ENCODE data around the gene RPGR. TPM values are rescaled to one million over a fixed set of nuclear protein-coding genes. Genes with fewer than 3 reads are reported as not detected.

Gene RPGR
- total RNA-seq, 2 experiments from 2014 or later: 4.2 to 6.1 TPM

- Mint-ChIP-seq H3K4me1 (peaks cover 5% of the 10 kb centered on the region), H3K27me3 (no peaks in the 10 kb centered on the region), H3K27ac (no peak overlapping the region), H3K4me3 (no peak overlapping the region), H3K9me3 (ENCODE audit: low read depth) (no peaks in the 10 kb centered on the region), H3K36me3 (peaks cover 3% of the 10 kb centered on the region)
- ATAC-seq (no peak), DNase-seq (no peak)
- CTCF ChIA-PET: no interaction called here
Measured at GRCh38 chrX:38305971-38306370, 21.3 kb downstream of the RPGR start.

DNA sequence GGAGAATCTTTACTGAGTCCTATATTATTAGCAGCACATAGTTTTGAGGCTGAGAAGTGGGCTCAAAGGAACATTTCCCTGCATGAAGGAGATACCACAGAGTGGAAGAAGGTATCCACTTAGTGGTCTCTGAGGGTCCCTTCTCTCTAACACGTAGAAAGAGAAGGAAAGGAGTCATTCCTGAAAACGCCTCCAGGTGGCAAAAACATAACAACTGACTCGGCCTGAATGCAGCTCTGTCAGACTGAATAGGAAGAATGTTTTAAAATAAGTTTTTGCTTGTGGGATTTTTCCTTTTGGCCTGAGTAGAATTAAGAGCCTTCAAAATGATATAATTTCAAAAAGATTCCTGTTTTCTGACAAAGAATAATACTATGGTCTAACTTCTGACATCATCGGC is 23.3 kb downstream of the RPGR start:
- Mint-ChIP-seq H3K9me3 (ENCODE audit: low read depth) (no peaks in the 10 kb centered on the region), H3K27me3 (no peaks in the 10 kb centered on the region), H3K4me1 (peaks cover 5% of the 10 kb centered on the region), H3K36me3 (peaks cover 3% of the 10 kb centered on the region), H3K4me3 (no peak overlapping the region), H3K27ac (no peak overlapping the region)
- ATAC-seq (no peak), DNase-seq (no peak)
- CTCF ChIA-PET: interaction anchor here (2.2 kb wide), 1 partner anchor 23 kb away, joined by 9 read pairs; the partner anchor contains the start of gene RPGR

DNA sequence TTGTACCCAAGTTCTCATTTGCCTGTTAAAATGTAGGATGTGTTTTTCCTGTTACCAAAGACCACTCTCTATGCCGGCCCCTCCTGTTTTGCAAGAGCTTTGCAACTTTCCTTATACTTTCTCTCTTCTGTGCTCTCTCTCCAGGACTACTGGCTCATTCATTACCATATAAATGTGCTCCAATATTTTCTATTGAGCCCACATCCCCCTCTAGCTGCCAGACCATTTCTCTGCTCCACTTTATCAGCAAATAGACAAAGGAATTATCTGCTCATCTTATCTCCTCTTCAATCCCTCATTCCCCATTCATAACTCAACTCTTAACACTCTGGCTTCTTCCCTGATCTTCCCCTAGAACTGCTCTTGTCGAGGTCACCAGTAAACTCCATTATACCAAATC is 33.6 kb downstream of the RPGR start:
- H3K4me1 Mint-ChIP-seq: no peaks in the 10 kb centered on the region
- no peak for ATAC-seq
- H3K36me3 Mint-ChIP-seq: no peaks in the 10 kb centered on the region
- H3K27ac Mint-ChIP-seq: no peak overlapping the region
- no peak for DNase-seq
- CTCF ChIA-PET: interaction anchor here (0.6 to 1.7 kb wide), 2 partner anchors 34 to 74 kb away, joined by 3 to 4 read pairs; partner anchors contain the start of gene RPGR
- no peaks in the 10 kb centered on the region for H3K27me3 Mint-ChIP-seq
- H3K9me3 Mint-ChIP-seq (ENCODE audit: low read depth): no peaks in the 10 kb centered on the region
- H3K4me3 Mint-ChIP-seq: no peak overlapping the region

DNA sequence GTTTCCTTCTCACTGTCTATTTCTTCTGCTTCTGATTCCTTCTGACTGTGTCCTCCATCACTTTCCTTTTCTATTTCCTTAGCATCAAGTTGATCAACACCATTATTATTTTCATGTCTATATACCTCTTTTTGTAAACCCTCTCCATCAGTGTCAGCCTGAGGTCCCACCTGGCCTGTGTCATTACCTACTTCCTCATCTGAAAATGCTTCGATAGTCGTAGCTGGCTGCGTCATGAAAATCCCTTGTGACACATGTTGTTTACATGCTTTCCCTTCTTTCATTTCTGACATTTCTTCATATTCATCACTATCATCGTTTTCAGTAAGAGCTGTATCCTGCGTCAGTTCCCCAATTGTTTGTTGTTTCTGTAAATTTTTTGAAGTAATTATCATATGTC is 39.6 kb downstream of the RPGR start:
- no peak for ATAC-seq
- Mint-ChIP-seq H3K4me1 (no peaks in the 10 kb centered on the region), H3K9me3 (ENCODE audit: low read depth) (no peaks in the 10 kb centered on the region), H3K36me3 (no peaks in the 10 kb centered on the region), H3K27ac (no peak overlapping the region), H3K4me3 (no peak overlapping the region), H3K27me3 (no peaks in the 10 kb centered on the region)
- CTCF ChIA-PET: no interaction called here
- DNase-seq: no peak

DNA sequence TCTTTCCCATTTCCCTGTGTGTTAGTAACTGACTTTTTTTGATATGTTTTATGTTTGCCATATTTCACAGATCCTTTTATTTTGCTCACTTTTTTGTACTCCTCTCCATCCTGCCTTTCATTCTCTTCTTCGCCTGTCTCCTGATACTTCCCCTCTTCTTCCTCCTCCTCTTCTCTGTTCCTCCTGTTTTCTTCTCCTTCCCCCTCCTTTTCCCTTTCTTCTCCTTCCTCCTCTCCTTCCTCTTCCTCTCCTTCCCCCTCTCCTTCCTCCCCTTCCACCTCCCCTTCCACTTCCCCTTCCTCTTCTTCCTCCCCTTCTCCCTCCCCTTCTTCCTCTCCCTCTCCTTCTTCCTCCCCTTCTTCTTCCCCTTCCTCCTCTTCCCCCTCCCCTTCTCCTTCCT is 41.7 kb downstream of the RPGR start:
- H3K4me1 Mint-ChIP-seq: no peaks in the 10 kb centered on the region
- no peaks in the 10 kb centered on the region for H3K9me3 Mint-ChIP-seq (ENCODE audit: low read depth)
- CTCF ChIA-PET: no interaction called here
- H3K27me3 Mint-ChIP-seq: no peaks in the 10 kb centered on the region
- DNase-seq: no peak
- no peak overlapping the region for H3K4me3 Mint-ChIP-seq
- H3K36me3 Mint-ChIP-seq: no peaks in the 10 kb centered on the region
- H3K27ac Mint-ChIP-seq: no peak overlapping the region
- no peak for ATAC-seq

DNA sequence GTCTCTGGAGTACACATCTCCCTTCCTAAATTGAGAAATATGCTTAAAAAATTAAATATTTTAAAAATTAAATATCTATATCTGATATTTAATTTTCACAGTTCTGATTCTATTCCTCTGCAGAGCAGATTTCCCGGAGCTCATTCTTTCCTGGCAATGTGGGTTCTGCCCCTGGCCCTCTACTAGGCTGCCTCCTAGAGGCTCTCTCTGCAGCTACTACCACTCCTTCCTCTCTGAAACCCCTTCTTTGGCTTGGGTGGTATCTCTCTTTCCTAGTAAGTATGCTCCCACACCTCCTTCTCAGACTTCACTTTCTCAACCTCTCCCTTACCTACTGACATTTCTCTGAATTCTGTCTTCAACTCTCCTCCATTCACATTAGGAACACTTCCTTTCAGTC is 45.3 kb downstream of the RPGR start:
- DNase-seq: no peak
- CTCF ChIA-PET: interaction anchor here (1.0 to 1.5 kb wide), 2 partner anchors 46 to 63 kb away, joined by 4 to 5 read pairs; partner anchors contain the start of gene RPGR
- no peak for ATAC-seq
- H3K4me3 Mint-ChIP-seq: no peak overlapping the region
- H3K36me3 Mint-ChIP-seq: no peaks in the 10 kb centered on the region
- no peaks in the 10 kb centered on the region for H3K9me3 Mint-ChIP-seq (ENCODE audit: low read depth)
- H3K27me3 Mint-ChIP-seq: no peaks in the 10 kb centered on the region
- H3K27ac Mint-ChIP-seq: no peak overlapping the region
- no peaks in the 10 kb centered on the region for H3K4me1 Mint-ChIP-seq

DNA sequence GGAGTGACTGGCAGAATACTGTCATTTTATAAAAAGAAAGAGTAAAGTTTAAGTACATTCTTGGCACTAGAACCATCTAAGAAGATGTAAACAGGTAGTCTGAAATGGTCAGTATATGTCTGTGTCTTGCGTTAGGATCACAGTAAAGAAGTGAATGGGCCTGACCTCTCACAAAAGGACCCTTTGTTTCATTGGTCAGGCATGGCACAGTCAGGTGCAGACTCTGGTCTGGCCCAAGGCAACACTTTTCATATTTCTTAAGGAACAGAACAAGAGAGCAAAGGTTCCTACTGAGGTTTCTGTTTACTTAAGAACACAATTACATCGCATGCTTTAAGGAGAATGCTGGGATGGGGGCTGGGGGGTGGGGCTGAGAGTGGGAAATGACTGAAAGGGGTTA is 48.1 kb downstream of the RPGR start:
- H3K4me3 Mint-ChIP-seq: no peak overlapping the region
- DNase-seq: no peak
- no peaks in the 10 kb centered on the region for H3K27me3 Mint-ChIP-seq
- no peak overlapping the region for H3K27ac Mint-ChIP-seq
- H3K9me3 Mint-ChIP-seq (ENCODE audit: low read depth): no peaks in the 10 kb centered on the region
- no peaks in the 10 kb centered on the region for H3K36me3 Mint-ChIP-seq
- no peaks in the 10 kb centered on the region for H3K4me1 Mint-ChIP-seq
- no peak for ATAC-seq
- CTCF ChIA-PET: interaction anchor here (1.3 kb wide), 1 partner anchor 11 kb away, joined by 3 read pairs; no protein-coding TSS in a partner anchor

- Mint-ChIP-seq H3K27ac (no peak overlapping the region), H3K9me3 (ENCODE audit: low read depth) (no peaks in the 10 kb centered on the region), H3K36me3 (no peaks in the 10 kb centered on the region), H3K4me3 (no peak overlapping the region), H3K4me1 (no peaks in the 10 kb centered on the region), H3K27me3 (no peaks in the 10 kb centered on the region)
- no peak for ATAC-seq
- no peak for DNase-seq
- CTCF ChIA-PET: interaction anchor here (1.3 kb wide), 1 partner anchor 10 kb away, joined by 3 read pairs; no protein-coding TSS in a partner anchor
Measured at GRCh38 chrX:38278682-38279081, 48.6 kb downstream of the RPGR start.

DNA sequence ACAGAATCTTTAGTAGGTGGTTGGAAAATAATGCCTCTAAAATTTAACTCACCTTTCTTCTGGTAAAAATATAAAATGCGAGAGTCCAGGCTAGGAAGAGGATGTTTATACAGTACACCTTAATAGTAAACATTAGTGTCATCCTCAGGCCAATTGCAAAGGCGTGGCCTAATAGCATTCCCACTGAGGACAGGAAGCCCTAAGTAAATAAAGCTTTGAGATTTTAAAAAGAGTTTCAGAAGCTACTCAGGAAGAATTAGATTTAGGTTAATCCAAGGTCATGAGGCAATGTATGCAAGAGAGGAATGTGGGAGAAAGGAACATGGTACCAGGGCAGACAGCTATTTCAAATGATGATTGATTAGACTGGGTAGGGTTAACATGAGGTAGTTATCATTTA is 49.5 kb downstream of the RPGR start:
- Mint-ChIP-seq H3K36me3 (no peaks in the 10 kb centered on the region), H3K27ac (no peak overlapping the region), H3K4me1 (no peaks in the 10 kb centered on the region), H3K9me3 (ENCODE audit: low read depth) (no peaks in the 10 kb centered on the region), H3K27me3 (no peaks in the 10 kb centered on the region), H3K4me3 (no peak overlapping the region)
- DNase-seq (no peak), ATAC-seq (no peak)
- CTCF ChIA-PET: interaction anchor here (1.3 kb wide), 1 partner anchor 10 kb away, joined by 3 read pairs; no protein-coding TSS in a partner anchor

DNA sequence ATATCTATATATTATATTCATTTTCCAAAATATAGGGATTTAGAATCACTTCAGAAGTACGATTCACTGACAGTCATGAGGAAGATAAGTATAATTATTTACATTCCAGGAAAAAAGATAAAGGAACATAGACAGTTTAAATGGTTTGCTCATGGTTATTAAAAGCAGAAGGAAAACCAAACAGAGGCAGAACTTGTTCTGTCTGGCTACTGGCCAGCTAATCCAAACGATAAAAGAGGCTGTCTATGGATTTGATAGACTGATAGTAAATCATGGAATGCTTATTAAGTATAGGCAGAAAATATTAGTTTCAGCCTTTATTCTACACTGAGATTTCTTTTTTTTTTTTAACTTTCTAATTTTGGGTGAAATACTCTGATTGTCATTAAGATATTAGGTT is 50.2 kb downstream of the RPGR start:
- H3K27me3 Mint-ChIP-seq: no peaks in the 10 kb centered on the region
- no peaks in the 10 kb centered on the region for H3K36me3 Mint-ChIP-seq
- no peaks in the 10 kb centered on the region for H3K9me3 Mint-ChIP-seq (ENCODE audit: low read depth)
- H3K4me3 Mint-ChIP-seq: no peak overlapping the region
- no peak overlapping the region for H3K27ac Mint-ChIP-seq
- no peaks in the 10 kb centered on the region for H3K4me1 Mint-ChIP-seq
- CTCF ChIA-PET: no interaction called here
- no peak for DNase-seq
- no peak for ATAC-seq

- Mint-ChIP-seq H3K9me3 (ENCODE audit: low read depth) (no peaks in the 10 kb centered on the region), H3K27me3 (no peaks in the 10 kb centered on the region), H3K4me1 (peaks cover 4% of the 10 kb centered on the region), H3K4me3 (no peak overlapping the region), H3K27ac (no peak overlapping the region), H3K36me3 (no peaks in the 10 kb centered on the region)
- CTCF ChIA-PET: no interaction called here
- no peak for ATAC-seq
- no peak for DNase-seq
Measured at GRCh38 chrX:38276089-38276488, 51.2 kb downstream of the RPGR start.

- CTCF ChIA-PET: no interaction called here
- H3K4me3 Mint-ChIP-seq: no peak overlapping the region
- peaks cover 9% of the 10 kb centered on the region for H3K4me1 Mint-ChIP-seq
- no peak for ATAC-seq
- DNase-seq: no peak
- H3K9me3 Mint-ChIP-seq (ENCODE audit: low read depth): no peaks in the 10 kb centered on the region
- H3K27me3 Mint-ChIP-seq: no peaks in the 10 kb centered on the region
- no peak overlapping the region for H3K27ac Mint-ChIP-seq
- no peaks in the 10 kb centered on the region for H3K36me3 Mint-ChIP-seq
Measured at GRCh38 chrX:38275615-38276014, 51.7 kb downstream of the RPGR start.

DNA sequence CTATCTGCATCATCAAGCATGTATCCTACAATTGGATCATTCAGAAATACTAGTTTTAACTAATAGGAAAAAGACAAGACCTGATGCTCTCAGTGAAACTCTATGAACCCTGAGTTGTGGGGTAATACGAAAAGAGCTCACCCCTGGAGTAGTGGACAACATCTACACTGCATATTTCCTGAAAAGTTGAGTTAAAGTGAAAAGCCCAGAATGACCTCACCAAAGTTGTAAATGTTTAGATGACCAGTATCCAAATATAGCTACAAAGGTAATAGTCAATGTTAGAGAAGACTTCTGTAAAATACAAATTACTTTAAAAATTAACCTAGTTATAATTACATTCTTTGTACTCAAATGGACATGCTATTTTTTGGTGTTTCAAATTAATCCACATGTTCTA is 53.9 kb downstream of the RPGR start:
- Mint-ChIP-seq H3K27ac (no peak overlapping the region), H3K4me1 (peaks cover 10% of the 10 kb centered on the region), H3K9me3 (ENCODE audit: low read depth) (no peaks in the 10 kb centered on the region), H3K27me3 (no peaks in the 10 kb centered on the region), H3K36me3 (no peaks in the 10 kb centered on the region), H3K4me3 (no peak overlapping the region)
- CTCF ChIA-PET: no interaction called here
- DNase-seq (no peak), ATAC-seq (no peak)

DNA sequence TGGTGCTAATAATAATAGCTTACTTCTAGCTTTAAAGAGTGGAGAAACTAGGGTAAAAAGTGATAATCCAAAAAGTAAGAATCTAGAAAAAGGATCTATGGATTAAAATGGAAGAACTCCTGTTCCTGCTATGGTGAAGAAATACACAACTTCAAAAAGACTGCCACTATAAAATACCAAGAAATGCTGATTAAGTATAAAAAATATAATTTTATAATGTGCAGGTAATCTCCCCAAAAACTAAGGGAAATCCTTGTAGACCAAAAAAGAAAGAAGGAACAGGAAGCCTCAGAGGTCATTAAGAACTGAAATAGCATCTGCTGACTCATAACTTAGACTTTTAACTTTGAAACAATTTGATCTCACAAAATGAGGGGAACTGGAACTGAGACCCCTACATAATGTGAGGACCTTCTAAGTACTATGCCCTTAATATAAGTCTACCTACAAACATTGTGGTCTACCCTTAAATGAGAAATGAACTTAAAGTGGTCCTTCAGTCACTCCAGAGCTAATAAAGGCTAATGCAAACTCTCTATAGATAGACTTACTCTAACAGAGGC is 56.1 kb downstream of the RPGR start:
- Mint-ChIP-seq H3K4me3 (no peak overlapping the region), H3K36me3 (no peaks in the 10 kb centered on the region), H3K27ac (no peak overlapping the region), H3K27me3 (no peaks in the 10 kb centered on the region), H3K4me1 (peaks cover 10% of the 10 kb centered on the region), H3K9me3 (ENCODE audit: low read depth) (no peaks in the 10 kb centered on the region)
- CTCF ChIA-PET: interaction anchor here (1.4 kb wide), 1 partner anchor 56 kb away, joined by 3 read pairs; the partner anchor contains the start of gene RPGR
- DNase-seq (no peak), ATAC-seq (no peak)

All from activated CD8-positive, alpha-beta memory T cell treated with anti-CD3 and anti-CD28 coated beads, Interleukin-2, amount 10 ng/mL, durations not matched to agents 7 days and 5 days (primary cell).